GM12872 (cell line): ENCODE data around the gene OSBPL1A.

Source experiments
- TF ChIP-seq, protein P1 (sequence below): IDR thresholded peaks from 3 replicates; pipeline ENCODE4 v1.5.1; 2011; ENCODE audit warnings: low read depth, mild to moderate bottlenecking, low read length, moderate library complexity; ENCODE audit not compliant: insufficient read depth

Gene OSBPL1A

DNA sequence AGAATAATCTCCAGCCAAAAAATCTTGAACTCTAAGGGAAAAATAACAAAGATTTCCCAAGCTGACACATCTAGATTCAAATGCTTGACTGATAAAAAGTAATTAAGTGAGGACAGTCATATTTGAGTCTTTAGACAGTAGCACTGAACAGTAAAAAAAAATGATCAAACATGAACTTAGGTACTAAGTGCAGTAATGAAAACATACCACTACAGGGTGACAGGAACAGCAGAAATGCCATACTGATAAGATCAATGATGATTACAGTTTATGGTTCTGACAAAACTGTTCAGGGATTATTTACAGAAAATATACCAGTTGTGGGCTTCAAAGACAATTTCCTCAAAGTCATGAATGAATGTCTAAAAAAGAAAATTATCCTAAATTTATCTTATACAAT is 80.3 kb downstream of the OSBPL1A start:
- TF ChIP-seq, protein P1, sequence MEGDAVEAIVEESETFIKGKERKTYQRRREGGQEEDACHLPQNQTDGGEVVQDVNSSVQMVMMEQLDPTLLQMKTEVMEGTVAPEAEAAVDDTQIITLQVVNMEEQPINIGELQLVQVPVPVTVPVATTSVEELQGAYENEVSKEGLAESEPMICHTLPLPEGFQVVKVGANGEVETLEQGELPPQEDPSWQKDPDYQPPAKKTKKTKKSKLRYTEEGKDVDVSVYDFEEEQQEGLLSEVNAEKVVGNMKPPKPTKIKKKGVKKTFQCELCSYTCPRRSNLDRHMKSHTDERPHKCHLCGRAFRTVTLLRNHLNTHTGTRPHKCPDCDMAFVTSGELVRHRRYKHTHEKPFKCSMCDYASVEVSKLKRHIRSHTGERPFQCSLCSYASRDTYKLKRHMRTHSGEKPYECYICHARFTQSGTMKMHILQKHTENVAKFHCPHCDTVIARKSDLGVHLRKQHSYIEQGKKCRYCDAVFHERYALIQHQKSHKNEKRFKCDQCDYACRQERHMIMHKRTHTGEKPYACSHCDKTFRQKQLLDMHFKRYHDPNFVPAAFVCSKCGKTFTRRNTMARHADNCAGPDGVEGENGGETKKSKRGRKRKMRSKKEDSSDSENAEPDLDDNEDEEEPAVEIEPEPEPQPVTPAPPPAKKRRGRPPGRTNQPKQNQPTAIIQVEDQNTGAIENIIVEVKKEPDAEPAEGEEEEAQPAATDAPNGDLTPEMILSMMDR = no peak

DNA sequence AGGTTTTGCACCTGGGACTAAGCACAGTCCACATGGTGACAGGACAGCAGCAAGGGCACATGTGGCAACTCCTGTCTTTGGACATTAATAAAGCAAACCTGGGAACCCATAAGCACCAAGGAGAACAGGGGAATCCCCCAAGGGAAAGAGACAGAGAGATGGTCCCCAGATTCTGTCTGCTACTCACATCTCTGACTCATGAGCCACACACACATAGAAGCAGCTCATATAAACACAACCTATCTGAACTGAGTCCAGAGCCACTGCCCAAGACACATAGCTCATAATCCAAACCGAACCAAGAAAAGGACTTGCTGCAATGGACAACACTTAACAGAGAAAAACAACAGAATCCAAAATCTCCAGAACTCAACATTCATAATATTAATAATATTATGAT is 82.5 kb downstream of the OSBPL1A start:
- TF ChIP-seq, protein P1 = no peak

DNA sequence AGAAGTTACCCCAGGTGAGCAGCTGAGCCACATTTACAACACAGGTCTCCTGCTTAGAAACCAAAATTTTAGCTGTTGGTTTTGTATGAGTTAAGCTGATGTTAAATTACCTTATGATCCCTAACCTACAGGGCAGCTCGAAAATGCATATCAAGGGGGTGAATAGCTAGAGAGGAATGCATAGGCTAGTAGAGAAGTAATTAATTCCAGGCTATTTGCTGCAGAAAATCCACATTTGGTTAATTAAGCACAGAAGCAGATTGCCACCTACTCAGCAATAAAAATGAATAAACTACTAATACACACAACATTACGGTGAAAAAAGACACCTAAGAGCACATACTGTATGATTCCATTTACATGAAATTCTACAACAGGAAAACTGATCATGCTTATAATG is 91.4 kb downstream of the OSBPL1A start:
- TF ChIP-seq, protein P1 = no peak

DNA sequence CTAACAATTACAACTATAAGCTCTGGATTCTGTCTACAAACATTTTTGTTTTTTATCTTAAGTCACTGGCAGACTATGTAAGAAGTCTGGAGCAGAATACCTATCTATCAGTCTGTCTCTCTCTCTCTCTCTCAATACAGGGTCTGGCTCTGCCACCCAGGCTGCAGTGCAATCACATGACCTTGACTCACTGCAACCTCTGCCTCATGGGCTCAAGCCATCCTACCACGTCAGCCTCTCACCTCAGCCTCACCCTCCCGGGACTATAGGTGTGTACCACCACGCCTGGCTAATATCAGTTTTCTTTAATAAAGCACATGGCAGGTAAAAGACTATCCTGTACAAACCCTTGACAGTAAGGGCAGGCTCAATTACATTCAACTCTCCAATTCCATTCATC is 96.9 kb downstream of the OSBPL1A start:
- TF ChIP-seq, protein P1 = no peak

DNA sequence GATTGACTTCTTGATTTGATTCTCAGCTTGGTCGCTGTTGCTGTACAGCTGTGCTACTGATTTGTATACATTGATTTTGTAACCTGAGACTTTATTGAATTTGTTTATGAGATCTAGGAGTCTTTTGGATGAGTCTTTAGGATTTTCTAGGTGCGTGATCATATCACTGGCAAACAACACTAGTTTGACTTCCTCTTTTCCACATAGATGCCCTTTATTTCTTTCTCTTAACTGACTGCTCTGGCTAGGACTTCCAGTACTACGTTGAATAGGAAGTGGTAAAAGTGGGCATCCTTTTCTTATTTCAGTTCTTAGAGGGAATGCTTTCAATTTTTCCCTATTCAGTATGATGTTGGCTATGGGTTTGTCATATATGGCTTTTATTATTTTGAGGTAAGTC is 101.3 kb downstream of the OSBPL1A start:
- TF ChIP-seq, protein P1 = no peak

DNA sequence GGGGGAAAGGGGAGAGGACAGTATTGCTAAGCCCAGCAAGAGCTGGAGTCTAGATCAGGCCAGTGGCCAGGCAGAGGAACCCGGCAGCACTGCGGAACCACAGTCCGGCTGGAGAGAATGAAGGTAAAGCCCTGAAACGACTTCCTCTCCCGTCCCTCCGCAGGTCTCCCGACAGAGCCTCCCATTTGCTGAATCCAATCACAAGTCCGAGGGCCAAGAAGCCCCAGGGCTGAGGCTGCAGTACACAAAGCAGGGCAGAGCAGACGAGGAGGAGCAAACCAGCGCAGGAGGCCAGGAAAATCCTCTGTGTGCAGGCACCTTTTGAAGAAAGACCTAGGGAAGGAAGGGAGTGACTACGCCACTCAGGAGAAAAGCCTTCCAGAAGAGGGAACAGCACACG is 104.4 kb downstream of the OSBPL1A start:
- TF ChIP-seq, protein P1 = no peak

DNA sequence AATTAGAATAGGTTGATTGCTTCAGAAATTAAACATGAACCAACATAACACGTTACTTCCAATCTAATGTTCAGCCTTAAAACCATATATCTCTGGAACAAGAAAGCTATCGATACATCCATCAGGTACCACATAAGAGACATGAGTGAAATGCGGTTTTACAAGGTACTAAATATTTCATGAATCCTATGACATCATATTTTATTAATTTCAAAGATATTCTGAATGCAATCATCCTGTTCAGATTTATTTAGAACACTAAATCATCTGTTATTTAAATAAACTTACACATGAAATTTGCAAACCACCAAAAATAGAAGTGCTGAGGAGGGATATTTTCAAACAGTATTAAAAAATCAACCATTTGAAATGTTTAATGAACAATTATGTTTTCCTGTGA is 119.0 kb downstream of the OSBPL1A start:
- TF ChIP-seq, protein P1 = no peak
